Stimulated activated naive CD8-positive, alpha-beta T cell treated with anti-CD3 and anti-CD28 coated beads, Interleukin-15, Interleukin-2, amounts not matched to agents 100 U/mL and 50 U/mL, for 24 hours (primary cell): ENCODE measurements around the gene ANKRD61.
"Not testable (repeated sequence)": the region's sequence is repeated elsewhere in the genome, so short reads cannot be mapped to it uniquely, and the experiment has no call there.

ENCODE experiments used
- ATAC-seq: fragments of 150-1000 bp; cut with Tn5 transposase; one replicate; pipeline ENCODE4 v1.10.0; 2021
- DNase-seq: peaks from one replicate; pipeline ENCODE4 v3.0.0; 2021

ANKRD61 gene

DNA sequence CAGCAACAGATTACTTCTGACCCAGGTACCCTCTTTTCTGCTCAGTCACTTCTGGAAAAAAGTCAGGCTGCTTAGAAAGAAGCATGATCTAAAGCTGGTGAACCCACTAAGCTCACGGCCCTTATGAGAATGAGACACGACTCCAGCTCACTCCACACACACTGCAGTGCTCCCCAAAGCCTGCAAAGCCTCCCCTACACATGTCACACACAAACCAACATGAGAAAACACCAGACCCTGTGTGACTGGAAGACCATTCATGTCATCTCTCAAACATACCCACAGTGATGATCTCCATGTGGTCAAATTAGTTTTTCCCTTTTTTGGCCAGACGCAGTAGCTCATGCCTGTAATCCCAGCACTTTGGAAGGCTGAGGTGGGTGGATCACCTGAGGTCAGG, 391 bp downstream of the ANKRD61 start:
- DNase-seq (no peak), ATAC-seq (no peak)

- DNase-seq (no peak), ATAC-seq (no peak)
These were observed 991 bp downstream of the ANKRD61 start for GRCh38 chr7:6032167-6032566.

- ATAC-seq (no peak), DNase-seq (no peak)
These were observed 1.5 kb downstream of the ANKRD61 start for GRCh38 chr7:6032641-6033040.

GRCh38 chr7:6035165-6035564, 4.0 kb downstream of the ANKRD61 start:
- ATAC-seq, result no peak
- DNase-seq, result no peak

GRCh38 chr7:6035686-6036085, 4.5 kb downstream of the ANKRD61 start:
- DNase-seq (no peak), ATAC-seq (no peak)

- no peak for DNase-seq
- ATAC-seq, result no peak
These were observed 18.6 kb downstream of the ANKRD61 start for GRCh38 chr7:6049780-6050179.

DNA sequence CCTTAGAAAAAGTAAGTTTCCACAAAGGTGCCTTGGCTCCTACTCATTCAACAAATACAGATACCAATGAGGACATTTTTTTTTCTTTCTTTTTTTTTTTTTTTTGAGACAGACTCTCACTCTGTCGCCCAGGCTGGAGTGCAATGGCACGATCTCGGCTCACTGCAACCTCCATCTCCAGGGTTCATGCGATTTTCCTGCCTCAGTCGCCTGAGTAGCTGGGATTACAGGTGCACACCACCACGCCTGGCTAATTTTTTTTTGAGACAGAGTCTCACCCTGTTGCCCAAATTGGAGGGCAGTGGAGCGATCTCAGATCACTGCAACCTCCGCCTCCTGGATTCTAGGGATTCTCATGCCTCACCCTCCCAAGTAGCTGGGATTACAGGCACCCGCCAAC, 20.0 kb downstream of the ANKRD61 start:
- ATAC-seq, DNase-seq: not testable (repeated sequence)

GRCh38 chr7:6056616-6057015, 25.4 kb downstream of the ANKRD61 start:
- no peak for ATAC-seq
- DNase-seq, result no peak

- no peak for ATAC-seq
- no peak for DNase-seq
These were observed 26.3 kb downstream of the ANKRD61 start for GRCh38 chr7:6057316-6058129.

DNA sequence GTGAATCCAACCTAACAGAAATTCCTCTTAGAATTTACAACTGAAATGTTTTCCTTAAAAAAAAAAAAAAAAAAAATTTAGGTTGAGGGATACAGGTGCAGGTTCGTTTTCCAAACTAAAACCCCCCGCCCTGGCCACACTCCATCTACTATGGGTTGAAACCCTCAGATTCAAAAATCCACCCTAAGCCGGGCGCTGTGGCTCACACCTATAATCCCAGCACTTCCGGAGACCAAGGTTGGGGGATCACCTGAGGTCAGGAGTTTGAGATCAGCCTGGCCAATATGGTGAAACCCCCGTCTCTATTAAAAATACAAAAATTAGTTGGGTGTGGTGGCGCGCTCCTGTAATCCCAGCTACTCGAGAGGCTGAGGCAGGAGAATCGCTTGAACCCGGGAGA, 28.8 kb downstream of the ANKRD61 start:
- DNase-seq, ATAC-seq: not testable (repeated sequence)

DNA sequence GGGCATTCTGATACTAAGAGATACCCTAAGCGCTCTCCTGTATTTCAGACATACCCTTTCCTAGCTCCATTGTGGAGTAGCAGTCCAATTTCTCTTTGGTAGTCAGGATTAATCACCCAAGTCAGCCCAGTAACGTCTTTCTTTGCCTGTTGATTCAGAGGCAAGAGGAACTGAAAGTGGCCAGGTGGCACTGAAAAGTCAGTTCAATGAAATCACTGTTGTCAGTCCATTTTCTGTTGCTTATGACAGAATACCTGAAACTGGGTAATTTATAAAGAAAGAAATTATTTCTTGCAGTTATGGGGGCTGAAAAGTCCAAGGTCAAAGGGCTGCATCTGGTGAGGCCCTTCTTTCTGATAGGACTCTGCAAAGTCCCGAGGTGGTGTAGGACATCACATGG, 40.2 kb downstream of the ANKRD61 start:
- DNase-seq (no peak), ATAC-seq (no peak)

DNA sequence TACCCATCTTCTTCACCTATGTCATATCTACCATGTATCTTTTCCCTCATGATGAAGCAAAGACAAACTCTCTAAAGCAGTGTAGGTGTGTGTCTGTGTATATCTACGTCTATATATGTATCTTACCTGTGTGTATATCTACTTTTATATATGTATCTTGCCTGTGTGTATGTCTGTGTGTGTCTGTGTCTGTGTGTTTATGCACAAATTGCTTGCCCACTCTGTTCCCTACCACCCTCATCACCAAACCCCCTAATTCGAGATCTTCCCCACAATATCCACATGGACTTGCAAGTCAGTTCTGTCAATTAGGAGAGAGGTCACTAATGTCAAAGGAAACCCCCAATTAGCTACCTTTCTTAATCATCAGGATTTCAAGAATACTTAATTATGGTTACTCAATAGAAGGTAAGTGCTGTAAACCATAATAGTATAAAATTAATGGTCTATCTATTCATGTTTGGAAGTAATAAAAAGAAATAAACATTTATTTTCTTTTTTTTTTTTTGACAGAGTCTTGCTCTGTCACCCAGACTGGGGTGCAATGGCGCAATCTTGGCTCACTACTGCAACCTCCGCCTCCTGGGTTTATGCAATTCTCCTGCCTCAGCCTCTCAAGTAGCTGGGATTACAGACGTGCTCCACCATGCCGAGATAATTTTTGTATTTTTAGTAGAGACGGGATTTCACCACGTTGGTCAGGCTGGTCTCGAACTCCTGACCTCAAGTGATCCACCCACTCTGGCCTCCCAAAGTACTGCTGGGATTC, 43.6 kb downstream of the ANKRD61 start:
- no peak for ATAC-seq
- DNase-seq, result no peak

DNA sequence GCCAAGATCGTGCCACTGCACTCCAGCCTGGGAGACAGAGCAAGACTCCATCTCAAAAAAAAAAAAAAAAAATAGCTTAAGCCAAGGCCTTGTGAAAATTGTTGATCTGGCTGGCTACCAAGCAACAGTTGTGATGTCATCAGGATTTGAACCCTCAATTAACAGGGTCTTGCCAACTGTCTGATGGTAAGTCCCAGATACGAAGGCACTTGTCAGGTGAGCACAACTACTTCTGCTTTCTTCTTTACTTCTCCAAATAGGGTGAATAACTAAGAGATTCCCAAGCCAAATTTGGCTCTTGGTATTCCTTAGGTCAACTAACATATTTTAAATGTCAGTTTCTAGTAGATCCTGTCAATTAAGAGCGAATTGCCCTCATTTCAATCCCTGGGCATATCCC, 47.4 kb downstream of the ANKRD61 start:
- ATAC-seq (no peak), DNase-seq (no peak)

GRCh38 chr7:6083047-6083446, 51.9 kb downstream of the ANKRD61 start:
- ATAC-seq, DNase-seq: not testable (repeated sequence)
